Epidermal melanocyte (primary cell): ENCODE results near the gene NOP9.
A peak's percentile ranks its signal among the peaks of the same experiment; 100 is the strongest.

Source experiments
- DNase-seq: peaks from one replicate; pipeline ENCODE4 v3.0.0; 2011; ENCODE audit warnings: low spot score; ENCODE audit not compliant: insufficient read length

NOP9 gene

GRCh38 chr14:24299255-24300191 lies at the start of gene NOP9, which contains the start of gene DHRS1:
NOP9 (plus strand) TSS chr14:24299850; CDS start chr14:24299955, 105 bp downstream.
DHRS1 (minus strand) TSS chr14:24299780; CDS start chr14:24299106, 674 bp downstream.
- DNase-seq, result peak; percentile 88

- DNase-seq, result no peak
Measured at GRCh38 chr14:24250354-24250753, 49.3 kb upstream of the NOP9 start.

DNA sequence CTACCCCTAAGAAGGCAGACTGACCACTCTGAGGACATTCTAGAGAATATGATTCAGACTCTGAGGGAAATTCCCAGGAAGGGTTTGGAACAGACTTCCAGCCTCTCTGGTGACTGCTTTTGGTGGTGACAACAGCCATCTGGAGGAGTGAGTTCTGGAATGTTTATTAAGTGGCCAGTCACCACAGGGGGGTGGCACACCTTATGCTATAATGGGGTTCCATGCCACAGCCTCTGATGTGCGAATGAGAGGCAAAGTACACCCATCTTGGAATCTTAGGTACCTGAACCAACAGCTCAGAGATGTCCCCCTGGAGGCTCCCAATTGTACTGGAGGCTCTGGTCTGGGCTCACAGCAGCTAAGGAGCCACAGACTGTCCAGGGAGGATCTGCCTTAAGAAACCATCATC lies 47.8 kb upstream of the NOP9 start:
- no peak for DNase-seq

DNA sequence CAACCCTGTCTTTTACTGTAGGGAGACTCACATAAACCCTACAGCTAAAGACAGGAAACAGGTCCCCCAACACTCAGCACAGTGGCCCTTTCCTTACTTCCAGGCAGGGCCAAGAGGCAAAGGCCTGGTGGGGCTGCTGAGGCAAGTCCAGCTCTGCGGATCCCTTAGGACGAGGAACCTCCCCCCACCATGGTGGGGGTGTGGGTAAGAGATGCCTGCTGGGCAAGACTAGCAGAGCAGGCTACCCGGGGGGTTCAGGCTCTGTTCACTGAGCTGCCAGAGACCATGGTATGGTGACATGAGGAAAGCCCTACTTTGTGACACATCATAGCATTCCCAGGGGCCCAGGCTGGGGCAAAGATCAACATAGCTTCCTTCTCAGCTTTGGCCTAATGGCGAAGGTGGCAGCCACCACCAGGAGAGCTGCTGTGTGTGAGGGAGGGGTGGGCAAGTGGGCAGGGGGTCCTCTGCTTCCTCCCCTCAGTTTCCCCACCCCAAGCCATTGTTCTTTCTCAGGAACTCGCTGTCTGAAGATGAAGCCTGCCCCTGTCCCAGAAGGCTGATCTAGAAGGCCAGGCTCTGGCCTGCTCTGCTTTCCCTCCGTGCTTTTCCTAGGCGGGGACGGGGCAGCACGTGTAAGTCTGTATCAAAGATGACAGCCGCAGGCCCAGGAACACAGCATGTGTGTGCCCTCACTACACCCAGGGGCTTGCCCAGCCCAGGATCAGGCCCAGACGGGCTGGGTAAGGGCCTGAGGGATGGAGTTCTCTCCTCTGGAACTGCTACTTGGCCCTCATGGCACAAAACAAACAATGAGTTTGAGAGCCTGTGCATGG lies 47.1 kb upstream of the NOP9 start:
- no peak for DNase-seq

- no peak for DNase-seq
Measured at GRCh38 chr14:24253936-24254335, 45.7 kb upstream of the NOP9 start.

- DNase-seq, result no peak
Measured at GRCh38 chr14:24254630-24255392, 44.8 kb upstream of the NOP9 start.

DNA sequence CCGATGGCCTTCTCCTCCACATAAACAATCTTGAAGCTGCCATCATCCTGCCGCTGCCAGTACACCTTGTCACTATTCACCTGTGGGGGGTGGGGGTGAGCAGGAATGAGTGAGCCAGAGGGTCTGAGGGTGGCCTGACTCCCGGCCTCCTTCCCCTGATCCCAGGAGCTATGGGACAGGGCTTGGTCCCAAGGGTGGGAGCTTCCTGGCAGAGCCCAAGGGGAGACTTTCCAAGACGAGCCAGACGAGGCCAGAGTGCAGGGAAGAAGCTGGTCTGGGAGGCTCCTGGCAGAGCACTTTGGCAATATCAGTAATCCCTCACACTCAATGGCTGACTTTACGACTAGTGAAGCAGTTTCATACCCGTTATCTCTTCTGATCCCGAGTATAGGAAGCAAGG lies 44.2 kb upstream of the NOP9 start:
- DNase-seq, result no peak

GRCh38 chr14:24255931-24256711 lies 43.5 kb upstream of the NOP9 start:
- no peak for DNase-seq

- DNase-seq, result no peak
Measured at GRCh38 chr14:24256960-24257359, 42.7 kb upstream of the NOP9 start.

GRCh38 chr14:24258119-24258518 lies 41.5 kb upstream of the NOP9 start:
- no peak for DNase-seq

GRCh38 chr14:24258548-24259265 lies 40.9 kb upstream of the NOP9 start:
- DNase-seq, result no peak

GRCh38 chr14:24259282-24260025 lies 40.2 kb upstream of the NOP9 start:
- DNase-seq, result no peak

- DNase-seq, result no peak
Measured at GRCh38 chr14:24260026-24260779, 39.4 kb upstream of the NOP9 start.

- DNase-seq, result no peak
Measured at GRCh38 chr14:24260780-24261157, 38.9 kb upstream of the NOP9 start.

- no peak for DNase-seq
Measured at GRCh38 chr14:24261256-24261968, 38.2 kb upstream of the NOP9 start.

DNA sequence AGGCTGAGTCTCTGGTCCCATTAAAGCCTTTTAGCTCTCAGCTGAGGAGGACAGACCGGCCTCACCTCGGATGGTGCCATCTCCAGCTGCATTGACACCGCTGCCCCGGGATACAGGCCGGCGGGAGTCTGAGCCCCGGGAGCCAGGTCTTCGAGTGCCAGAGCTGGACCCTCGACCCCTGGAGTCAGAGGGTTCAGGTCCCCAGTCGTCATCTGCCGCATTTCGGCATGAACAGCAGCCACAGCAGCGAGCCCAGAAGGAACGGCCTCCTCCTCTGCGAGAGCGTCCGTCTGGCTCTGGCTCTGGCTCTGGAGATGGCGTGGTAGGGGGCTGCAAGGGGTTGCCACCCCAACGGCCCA lies 37.7 kb upstream of the NOP9 start:
- DNase-seq, result no peak

- DNase-seq, result no peak
Measured at GRCh38 chr14:24262821-24263733, 36.6 kb upstream of the NOP9 start, which contains the start of gene TGM1. TGM1 (minus strand) TSS chr14:24263177; CDS start chr14:24262352, 825 bp downstream.
